IMR-90 (cell line): ENCODE data around the gene GLG1. TPM values are rescaled to one million over a fixed set of nuclear protein-coding genes. Genes with fewer than 3 reads are reported as not detected.

Experiments used
- ATAC-seq: fragments of 200-7000 bp; cut with Tn5 transposase; 2 replicates; pipeline ENCODE4 v1.9.1; 2020; ENCODE audit warnings: low read depth, mild to moderate bottlenecking, moderate library complexity
- BruUV-seq: library from RNA; stranded (reverse); fragments of 400-500 nt; replicated peaks from 2 replicates; lab custom pipeline; 2021; lab: Mats Ljungman, UMichigan
- CTCF ChIA-PET: fragments of 300-600 bp; formaldehyde crosslinking; extraction: SDS; loops from one replicate; lab custom pipeline; 2021; ENCODE audit warnings: antibody characterized with exemption; lab: Yijun Ruan, JAX
- POLR2A ChIA-PET: fragments of 300-600 bp; sonication (Branson Sonifier 250); formaldehyde crosslinking; loops from one replicate; lab custom pipeline; 2022; ENCODE audit warnings: antibody characterized with exemption; ENCODE audit not compliant: unreplicated experiment; lab: Charles Lee
- DNase-seq: peaks from one replicate; pipeline ENCODE4 v3.0.0; 2013
- H2AFZ ChIP-seq: replicated peaks from 2 replicates; pipeline ENCODE3; 2013; ENCODE audit warnings: low read length, mild to moderate bottlenecking; ENCODE audit not compliant: poor library complexity
- H2AK5ac ChIP-seq: 2 replicates; pipeline ENCODE4 v1.6.1; 2013; ENCODE audit warnings: low read depth, low read length, inconsistent platforms
- H2AK9ac ChIP-seq: replicated peaks from 2 replicates; pipeline ENCODE3; 2013; ENCODE audit warnings: mild to moderate bottlenecking, low read depth, low read length, moderate library complexity; ENCODE audit not compliant: poor library complexity
- H2BK120ac ChIP-seq: 2 replicates; pipeline ENCODE4 v1.6.1; 2013; ENCODE audit warnings: low read depth, low read length, inconsistent platforms
- H2BK15ac ChIP-seq: 3 replicates; pipeline ENCODE4 v1.6.1; 2013; ENCODE audit warnings: low read depth, low read length, inconsistent platforms
- H2BK20ac ChIP-seq: 2 replicates; pipeline ENCODE4 v1.6.1; 2013; ENCODE audit warnings: low read depth, mild to moderate bottlenecking, inconsistent platforms, low read length, moderate library complexity
- H2BK5ac ChIP-seq: 2 replicates; pipeline ENCODE4 v1.6.1; 2013; ENCODE audit warnings: mild to moderate bottlenecking, low read depth, low read length, inconsistent platforms; ENCODE audit not compliant: poor library complexity, severe bottlenecking
- H3K14ac ChIP-seq: replicated peaks from 2 replicates; pipeline ENCODE4 v1.6.1; 2013; ENCODE audit warnings: low read depth, low read length, inconsistent platforms
- H3K18ac ChIP-seq: 2 replicates; pipeline ENCODE4 v1.6.1; 2013; ENCODE audit warnings: low read depth, low read length, control low read depth
- H3K23ac ChIP-seq: 2 replicates; pipeline ENCODE4 v1.6.1; 2013; ENCODE audit warnings: low read depth, low read length, inconsistent platforms
- H3K27ac ChIP-seq: 2 replicates; pipeline ENCODE4 v1.5.1; 2013; ENCODE audit warnings: mild to moderate bottlenecking, control low read depth, low read length; ENCODE audit not compliant: insufficient read depth
- H3K27me3 ChIP-seq: 2 replicates; pipeline ENCODE4 v1.6.1; 2013; ENCODE audit warnings: low read length; ENCODE audit not compliant: control insufficient read depth, insufficient read depth
- H3K36me3 ChIP-seq: 2 replicates; pipeline ENCODE4 v1.6.1; 2013; ENCODE audit warnings: low read length, mixed read lengths; ENCODE audit not compliant: control insufficient read depth, insufficient read depth
- H3K4ac ChIP-seq: 2 replicates; pipeline ENCODE4 v1.6.1; 2013; ENCODE audit warnings: low read depth, low read length, inconsistent platforms
- H3K4me1 ChIP-seq: 2 replicates; pipeline ENCODE4 v1.6.1; 2013; ENCODE audit warnings: low read length, mixed read lengths; ENCODE audit not compliant: control insufficient read depth, insufficient read depth
- H3K4me2 ChIP-seq: 2 replicates; pipeline ENCODE4 v1.6.1; 2013; ENCODE audit warnings: low read depth, mild to moderate bottlenecking, control low read depth, low read length, moderate library complexity
- H3K4me3 ChIP-seq: 2 replicates; pipeline ENCODE4 v1.5.1; 2013; ENCODE audit warnings: low read depth, mild to moderate bottlenecking, control low read depth, low read length, moderate library complexity; ENCODE audit not compliant: insufficient read depth
- H3K56ac ChIP-seq: 2 replicates; pipeline ENCODE4 v1.6.1; 2013; ENCODE audit warnings: low read length, inconsistent platforms; ENCODE audit not compliant: insufficient read depth; ENCODE audit errors: extremely low read depth
- H3K79me1 ChIP-seq, 2 experiments: 2 replicates each; pipeline ENCODE4 v1.6.1; 2013; ENCODE audit warnings: low read length in 2 of 2, inconsistent platforms in 1 of 2, low read depth in 1 of 2
- H3K9ac ChIP-seq: 2 replicates; pipeline ENCODE4 v1.6.1; 2013; ENCODE audit warnings: low read depth, low read length, control low read depth
- H3K9me1 ChIP-seq: 2 replicates; pipeline ENCODE4 v1.6.1; 2013; ENCODE audit warnings: low read length, inconsistent platforms; ENCODE audit not compliant: insufficient read depth
- H3K9me3 ChIP-seq: 2 replicates; pipeline ENCODE4 v1.6.1; 2013; ENCODE audit warnings: low read length; ENCODE audit not compliant: control insufficient read depth, insufficient read depth
- H4K20me1 ChIP-seq: 2 replicates; pipeline ENCODE4 v1.6.1; 2013; ENCODE audit warnings: low read length, inconsistent platforms; ENCODE audit not compliant: insufficient read depth
- H4K5ac ChIP-seq: 2 replicates; pipeline ENCODE4 v1.6.1; 2013; ENCODE audit warnings: mild to moderate bottlenecking, low read depth, low read length, control low read depth
- H4K8ac ChIP-seq, 2 experiments: 2 replicates each; pipeline ENCODE4 v1.6.1; 2013; ENCODE audit warnings: low read depth in 2 of 2, low read length in 2 of 2, control low read depth in 1 of 2, inconsistent platforms in 1 of 2
- H4K91ac ChIP-seq: 2 replicates; pipeline ENCODE4 v1.6.1; 2013; ENCODE audit warnings: low read depth, low read length, inconsistent platforms; ENCODE audit not compliant: insufficient read depth
- CEBPB ChIP-seq: IDR thresholded peaks from 2 replicates; pipeline ENCODE4 v1.6.1; 2012; ENCODE audit warnings: low read depth, low read length, improper control_type of control experiment
- CHD1 ChIP-seq: IDR thresholded peaks from 2 replicates; pipeline ENCODE4 v1.6.1; 2012; ENCODE audit warnings: low read depth, low read length, improper control_type of control experiment
- CTCF ChIP-seq: conservative IDR thresholded peaks from 2 replicates; pipeline ENCODE4 v1.5.1; 2012; ENCODE audit warnings: mild to moderate bottlenecking, low read depth, low read length, improper control_type of control experiment
- FOS ChIP-seq: fragments of 150-350 bp; IDR thresholded peaks from 2 replicates; pipeline ENCODE4 v1.6.1; 2016; ENCODE audit warnings: low read depth, low read length
- MXI1 ChIP-seq: IDR thresholded peaks from 2 replicates; pipeline ENCODE4 v1.6.1; 2012; ENCODE audit warnings: low read depth, mild to moderate bottlenecking, low read length, moderate library complexity, borderline replicate concordance
- RCOR1 ChIP-seq: IDR thresholded peaks from 2 replicates; pipeline ENCODE4 v1.6.1; 2012; ENCODE audit warnings: mild to moderate bottlenecking, low read length, improper control_type of control experiment; ENCODE audit not compliant: insufficient replicate concordance
- RFX5 ChIP-seq: IDR thresholded peaks from 2 replicates; pipeline ENCODE4 v1.8.0; 2012; ENCODE audit warnings: low read depth, mild to moderate bottlenecking, low read length, moderate library complexity
- SMC3 ChIP-seq: fragments of 150-350 bp; IDR thresholded peaks from 2 replicates; pipeline ENCODE4 v1.6.1; 2016; ENCODE audit warnings: low read depth, mild to moderate bottlenecking, antibody characterized with exemption, low read length, moderate library complexity
- USF2 ChIP-seq: fragments of 150-350 bp; IDR thresholded peaks from 2 replicates; pipeline ENCODE4 v1.6.1; 2017; ENCODE audit warnings: mild to moderate bottlenecking, antibody characterized with exemption, low read length, low read depth
- WGBS, 2 experiments: methylation state at CpG; one replicate each; pipeline versions ENCODE4 v1.1.5 to v1.1.7; 2013; ENCODE audit warnings: missing lambda C conversion rate in 2 of 2; ENCODE audit not compliant: insufficient read length in 1 of 2; ENCODE audit errors: extremely low coverage in 2 of 2; 5-methylcytosine and 5-hydroxymethylcytosine counted together
- dilution Hi-C: fragments of 300-500 bp; cut with HindIII; formaldehyde crosslinking; loops from one replicate; pipeline ENCODE4 v1.14.3; 2018; ENCODE audit warnings: low sequenced_read_pairs; ENCODE audit not compliant: unreplicated experiment
- in situ Hi-C: fragments of 300-500 bp; cut with MboI; formaldehyde crosslinking; loops from 3 replicates; pipeline ENCODE4 v1.14.3; 2019; ENCODE audit warnings: low sequenced_read_pairs, inconsistent platforms, mixed read lengths
- intact Hi-C: fragments of 100-400 bp; cut with micrococcal nuclease; formaldehyde crosslinking; loops from 2 replicates; pipeline ENCODE4 v1.10.0; 2022
- polyA plus RNA-seq, 3 experiments: library from polyadenylated mRNA; depleted of rRNA; stranded (reverse); fragments of >200 nt; gene quantifications; 2 replicates each; pipeline ENCODE4 v1.2.3, GENCODE V29; 2012; ENCODE audit warnings: low replicate concordance in 1 of 3
- total RNA-seq: library from RNA; depleted of rRNA; stranded (reverse); fragments of >200 nt; gene quantifications from 2 replicates; pipeline ENCODE4 v1.2.3, GENCODE V29; 2012
- TF ChIP-seq, protein P1 (sequence below): fragments of 150-350 bp; IDR thresholded peaks from 2 replicates; pipeline ENCODE4 v1.6.1; 2016; ENCODE audit warnings: low read depth, mild to moderate bottlenecking, low read length, moderate library complexity, borderline replicate concordance

Gene GLG1
- total and polyA plus RNA-seq, 2 of the 4 experiments (the other 2 are of a cell fraction), result 91.0 to 107 TPM

DNA sequence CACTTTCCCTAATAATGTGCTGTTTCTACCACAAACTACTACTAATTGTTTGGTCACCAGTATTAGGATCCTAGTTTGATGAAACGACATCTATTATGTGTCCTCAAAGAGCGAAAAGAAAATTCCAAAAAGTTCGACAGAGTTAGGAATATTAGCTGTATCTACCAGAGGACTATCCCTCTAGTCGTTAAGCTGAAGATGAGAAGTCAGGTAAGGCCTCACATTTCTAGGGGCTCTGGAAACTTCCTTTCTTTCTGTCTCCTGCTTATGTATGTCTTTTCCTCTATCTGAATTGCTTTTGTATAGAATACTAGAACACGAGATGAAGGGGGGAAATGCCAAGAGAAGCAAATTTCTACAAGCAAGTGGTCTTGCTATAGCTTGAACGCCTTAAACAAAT lies 1.6 kb downstream of the GLG1 start:
- no peak for ATAC-seq
- Histone ChIP-seq H4K20me1 (peaks cover 50% of the 10 kb centered on the region), H3K27me3 (no peaks in the 10 kb centered on the region), H3K56ac (no peak overlapping the region), H2AK5ac (no peak overlapping the region), H3K4me3 (peak overlapping the region; percentile 83), H2BK15ac (no peak overlapping the region), H4K5ac (no peak overlapping the region; the same call in 1 of the 2 replicates), H3K9me1 (peaks cover 9% of the 10 kb centered on the region), H3K27ac (no peak overlapping the region), H3K79me1 (peaks cover 6 to 43% of the 10 kb centered on the region in 2 experiments; a peak in 3 of 4 replicates), H3K14ac (peak overlapping the region; percentile 5; the same call in 1 of the 2 replicates), H3K9ac (peak overlapping the region; percentile 55; the same call in 1 of the 2 replicates), H3K4ac (no peak overlapping the region; the same call in 1 of the 2 replicates), H2BK5ac (peak overlapping the region; percentile 89), H4K91ac (no peak overlapping the region), H3K36me3 (no peaks in the 10 kb centered on the region; the same call in 1 of the 2 replicates), H3K4me1 (peaks cover 12% of the 10 kb centered on the region), H2AK9ac (no peak overlapping the region), H2BK120ac (no peak overlapping the region), H3K4me2 (peak overlapping the region; percentile 97), H2AFZ (no peak overlapping the region), H4K8ac (no peak overlapping the region), H3K23ac (peak overlapping the region; percentile 87; the same call in 1 of the 2 replicates), H2BK20ac (no peak overlapping the region), H3K9me3 (no peaks in the 10 kb centered on the region), H3K18ac (no peak overlapping the region)
- dilution Hi-C loops (no loop called here), in situ Hi-C loops (no loop called here), intact Hi-C loops (loop anchor here (5.0 kb wide), 1 partner anchor 123 kb away; no protein-coding TSS in a partner anchor)
- no CpG with 5 or more reads among the region's 6 CpGs for WGBS, 2 experiments
- CTCF ChIA-PET, result no interaction called here
- TF ChIP-seq CHD1 (no peak), RCOR1 (no peak), SMC3 (no peak), MXI1 (no peak), FOS (no peak), CTCF (no peak), RFX5 (no peak), CEBPB (no peak), USF2 (no peak)
- TF ChIP-seq, protein P1, sequence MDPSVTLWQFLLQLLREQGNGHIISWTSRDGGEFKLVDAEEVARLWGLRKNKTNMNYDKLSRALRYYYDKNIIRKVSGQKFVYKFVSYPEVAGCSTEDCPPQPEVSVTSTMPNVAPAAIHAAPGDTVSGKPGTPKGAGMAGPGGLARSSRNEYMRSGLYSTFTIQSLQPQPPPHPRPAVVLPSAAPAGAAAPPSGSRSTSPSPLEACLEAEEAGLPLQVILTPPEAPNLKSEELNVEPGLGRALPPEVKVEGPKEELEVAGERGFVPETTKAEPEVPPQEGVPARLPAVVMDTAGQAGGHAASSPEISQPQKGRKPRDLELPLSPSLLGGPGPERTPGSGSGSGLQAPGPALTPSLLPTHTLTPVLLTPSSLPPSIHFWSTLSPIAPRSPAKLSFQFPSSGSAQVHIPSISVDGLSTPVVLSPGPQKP, result no peak
- DNase-seq, result no peak
- POLR2A ChIA-PET, result no interaction called here
- TSS peak; percentile 7 for BruUV-seq
